Smooth muscle cell of the coronary artery (primary cell): Measurements from ENCODE around the gene PRR13. TPM values are rescaled to one million over a fixed set of nuclear protein-coding genes. Genes with fewer than 3 reads are reported as not detected.

Experiments
- total RNA-seq: library from RNA; depleted of rRNA; stranded (reverse); fragments of >200 nt; gene quantifications from 2 replicates; pipeline ENCODE4 v1.2.3, GENCODE V29; 2014; ENCODE audit warnings: low replicate concordance

PRR13 gene, protein sequence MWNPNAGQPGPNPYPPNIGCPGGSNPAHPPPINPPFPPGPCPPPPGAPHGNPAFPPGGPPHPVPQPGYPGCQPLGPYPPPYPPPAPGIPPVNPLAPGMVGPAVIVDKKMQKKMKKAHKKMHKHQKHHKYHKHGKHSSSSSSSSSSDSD
- 12.1 and 21.4 TPM in 2 replicates for total RNA-seq

DNA sequence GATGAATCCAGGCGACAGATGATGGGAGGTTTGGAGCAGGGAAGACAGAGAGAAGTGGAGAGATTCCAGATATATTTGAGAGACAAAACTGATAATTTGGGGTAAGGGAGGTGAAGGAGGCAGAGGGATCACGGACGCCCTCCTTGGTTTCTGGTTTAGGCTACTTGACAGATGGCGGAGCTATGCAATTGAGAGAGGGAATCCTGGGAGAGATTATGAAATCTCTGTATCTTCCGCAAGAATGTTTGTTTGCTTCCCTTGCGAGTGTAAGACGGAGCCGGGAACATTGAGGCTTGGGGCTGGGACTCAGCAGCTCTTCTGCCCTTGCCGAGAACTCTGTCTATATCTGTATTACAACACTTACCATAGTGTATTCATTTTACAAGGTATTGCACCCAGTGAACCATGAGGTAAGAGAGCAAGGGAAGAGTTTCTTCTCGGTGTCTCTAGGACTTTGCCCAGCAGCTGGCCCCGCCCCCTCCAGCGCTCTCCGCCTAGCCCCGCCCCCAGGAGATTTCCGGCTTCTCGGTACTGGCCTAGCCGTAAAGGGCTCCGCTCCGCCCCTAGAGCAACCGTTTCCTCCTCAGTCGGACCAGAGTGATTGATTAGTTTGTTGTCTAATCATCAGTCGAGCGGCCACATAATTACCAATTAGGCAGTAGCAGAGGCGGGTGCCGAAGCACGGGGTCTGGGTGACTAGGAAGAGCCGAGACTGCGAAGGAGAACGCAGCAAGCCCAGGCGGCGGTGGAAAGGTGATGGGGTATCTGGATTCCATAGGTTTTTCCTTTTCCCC is at the start of gene PRR13:
PRR13 (plus strand) TSS at position 695 of the 794 bp plus-strand sequence. CDS start 981 bp downstream, outside the sequence.

DNA sequence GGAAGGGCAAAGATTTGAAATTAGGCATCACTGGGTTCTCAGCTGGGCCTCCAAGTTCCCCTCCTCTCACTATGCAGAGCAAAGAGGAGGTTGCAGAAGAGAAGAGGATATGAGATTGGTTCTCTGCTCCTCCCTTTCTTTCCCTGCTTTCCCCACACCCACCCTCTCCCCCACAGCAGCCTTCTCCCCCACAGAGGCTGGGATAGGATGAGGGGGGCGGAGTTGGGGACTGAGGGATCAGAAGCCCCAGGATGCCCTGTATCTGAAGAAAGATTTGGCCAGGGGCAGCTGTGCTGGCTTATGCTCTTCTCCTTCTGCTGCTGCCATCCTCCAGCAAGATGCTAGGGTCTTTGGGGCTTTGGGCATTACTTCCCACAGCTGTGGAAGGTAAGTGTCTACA is 17.9 kb upstream of the PRR13 start, which contains the start of gene AMHR2:
AMHR2 (plus strand) TSS at position 259 of the 400 bp plus-strand sequence; CDS start at position 339, 80 bp downstream.

GRCh38 chr12:53451661-53452158 is 10.2 kb downstream of the PRR13 start, which contains the start of gene PCBP2:
Gene PCBP2, plus strand, starts transcription at chr12:53452102. Its CDS starts 2,699 bp downstream, at chr12:53454801.

Other genes with a start within 250 kb of the PRR13 start
- 0.15 and 0.47 TPM in 2 replicates for gene ITGB7, start 234.5 kb upstream of the PRR13 start, total RNA-seq
- 17.7 and 22.6 TPM in 2 replicates for gene RARG, start 209.5 kb upstream of the PRR13 start, total RNA-seq
- 0.70 and 1.2 TPM in 2 replicates for gene ESPL1, start 173.4 kb upstream of the PRR13 start, total RNA-seq
- gene PFDN5, start 146.2 kb upstream of the PRR13 start, total RNA-seq = 692 and 1,810 TPM in 2 replicates
- gene MYG1, start 142.0 kb upstream of the PRR13 start, total RNA-seq = 45.7 and 49.9 TPM in 2 replicates
- 31.4 and 34.7 TPM in 2 replicates for gene AAAS, start 120.1 kb upstream of the PRR13 start, total RNA-seq
- gene SP7, start 105.4 kb upstream of the PRR13 start, total RNA-seq = not detected in 2 replicates
- gene SP1, start 61.6 kb upstream of the PRR13 start, total RNA-seq = 20.6 and 22.9 TPM in 2 replicates
- not detected in 2 replicates for gene AMHR2, start 17.9 kb upstream of the PRR13 start, total RNA-seq
- gene PCBP2, start 10.4 kb downstream of the PRR13 start, total RNA-seq = 210 and 235 TPM in 2 replicates
- 16.1 and 48.9 TPM in 2 replicates for gene MAP3K12, start 57.7 kb downstream of the PRR13 start, total RNA-seq
- 24.5 and 36.5 TPM in 2 replicates for gene TARBP2, start 59.5 kb downstream of the PRR13 start, total RNA-seq
- gene NPFF, start 65.8 kb downstream of the PRR13 start, total RNA-seq = not detected in 2 replicates
- 5.8 and 9.7 TPM in 2 replicates for gene ATF7, start 184.6 kb downstream of the PRR13 start, total RNA-seq
- 74.3 and 143 TPM in 2 replicates for gene ATP5MC2, start 234.3 kb downstream of the PRR13 start, total RNA-seq